GM21723 (cell line): ENCODE measurements around the gene INPP5E.
A peak's percentile ranks its signal among the peaks of the same experiment; 100 is the strongest.

Experiments used
- ATAC-seq: cut with Tn5 transposase; IDR thresholded peaks from one replicate; pipeline ENCODE4 v1.9.1; 2021; ENCODE audit warnings: mild to moderate bottlenecking, moderate library complexity; ENCODE audit not compliant: unreplicated experiment

The INPP5E gene, protein sequence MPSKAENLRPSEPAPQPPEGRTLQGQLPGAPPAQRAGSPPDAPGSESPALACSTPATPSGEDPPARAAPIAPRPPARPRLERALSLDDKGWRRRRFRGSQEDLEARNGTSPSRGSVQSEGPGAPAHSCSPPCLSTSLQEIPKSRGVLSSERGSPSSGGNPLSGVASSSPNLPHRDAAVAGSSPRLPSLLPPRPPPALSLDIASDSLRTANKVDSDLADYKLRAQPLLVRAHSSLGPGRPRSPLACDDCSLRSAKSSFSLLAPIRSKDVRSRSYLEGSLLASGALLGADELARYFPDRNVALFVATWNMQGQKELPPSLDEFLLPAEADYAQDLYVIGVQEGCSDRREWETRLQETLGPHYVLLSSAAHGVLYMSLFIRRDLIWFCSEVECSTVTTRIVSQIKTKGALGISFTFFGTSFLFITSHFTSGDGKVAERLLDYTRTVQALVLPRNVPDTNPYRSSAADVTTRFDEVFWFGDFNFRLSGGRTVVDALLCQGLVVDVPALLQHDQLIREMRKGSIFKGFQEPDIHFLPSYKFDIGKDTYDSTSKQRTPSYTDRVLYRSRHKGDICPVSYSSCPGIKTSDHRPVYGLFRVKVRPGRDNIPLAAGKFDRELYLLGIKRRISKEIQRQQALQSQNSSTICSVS

DNA sequence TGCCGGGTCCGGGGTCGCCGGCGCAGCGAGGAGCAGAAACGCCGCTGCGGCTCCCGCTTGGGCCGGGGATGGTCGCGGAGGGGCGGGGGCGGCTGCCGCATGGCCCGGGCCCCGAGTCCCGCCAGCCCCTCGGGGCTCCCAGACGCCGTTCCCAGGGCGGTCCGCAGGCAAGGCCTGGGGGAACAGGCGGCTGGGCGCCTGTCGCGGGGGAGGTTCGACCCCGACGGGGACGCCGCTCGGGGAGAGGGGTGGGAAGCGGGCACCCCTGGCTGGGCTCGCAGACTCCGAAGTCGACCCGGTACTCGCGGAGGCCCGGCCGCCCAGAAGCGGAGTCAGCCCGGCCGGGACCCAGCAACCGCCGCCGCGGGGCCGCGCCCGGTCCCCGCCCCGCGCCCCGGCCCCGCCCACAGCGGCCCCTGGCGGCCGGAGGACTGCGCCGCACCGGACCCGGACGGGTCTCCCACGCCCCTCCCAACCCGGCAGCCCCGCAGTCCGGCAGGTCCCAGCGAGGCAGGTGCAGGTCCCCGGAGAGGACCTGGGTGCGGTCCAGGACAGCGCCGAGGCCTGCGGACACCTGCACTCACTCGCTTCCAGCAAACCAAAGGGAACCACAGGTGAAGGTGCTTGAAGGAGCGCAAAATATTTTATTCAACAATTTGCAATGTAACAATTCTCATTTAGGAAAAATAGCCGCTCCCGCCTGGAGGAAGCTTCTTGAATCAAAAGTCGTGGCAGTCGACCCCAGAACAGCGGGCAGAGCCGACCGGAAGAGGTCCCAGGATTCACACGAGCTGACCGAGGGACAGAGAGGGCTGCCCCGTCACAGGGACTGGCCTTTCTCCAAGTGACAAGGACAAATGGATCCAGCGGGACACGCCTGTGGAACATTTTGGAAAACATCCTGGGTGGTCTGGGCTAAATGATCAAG, at the start of gene INPP5E:
Gene INPP5E (minus strand): TSS at position 365 of the 928 bp plus-strand sequence. CDS start 426 bp downstream, outside the sequence.
- ATAC-seq: peak; percentile 69

DNA sequence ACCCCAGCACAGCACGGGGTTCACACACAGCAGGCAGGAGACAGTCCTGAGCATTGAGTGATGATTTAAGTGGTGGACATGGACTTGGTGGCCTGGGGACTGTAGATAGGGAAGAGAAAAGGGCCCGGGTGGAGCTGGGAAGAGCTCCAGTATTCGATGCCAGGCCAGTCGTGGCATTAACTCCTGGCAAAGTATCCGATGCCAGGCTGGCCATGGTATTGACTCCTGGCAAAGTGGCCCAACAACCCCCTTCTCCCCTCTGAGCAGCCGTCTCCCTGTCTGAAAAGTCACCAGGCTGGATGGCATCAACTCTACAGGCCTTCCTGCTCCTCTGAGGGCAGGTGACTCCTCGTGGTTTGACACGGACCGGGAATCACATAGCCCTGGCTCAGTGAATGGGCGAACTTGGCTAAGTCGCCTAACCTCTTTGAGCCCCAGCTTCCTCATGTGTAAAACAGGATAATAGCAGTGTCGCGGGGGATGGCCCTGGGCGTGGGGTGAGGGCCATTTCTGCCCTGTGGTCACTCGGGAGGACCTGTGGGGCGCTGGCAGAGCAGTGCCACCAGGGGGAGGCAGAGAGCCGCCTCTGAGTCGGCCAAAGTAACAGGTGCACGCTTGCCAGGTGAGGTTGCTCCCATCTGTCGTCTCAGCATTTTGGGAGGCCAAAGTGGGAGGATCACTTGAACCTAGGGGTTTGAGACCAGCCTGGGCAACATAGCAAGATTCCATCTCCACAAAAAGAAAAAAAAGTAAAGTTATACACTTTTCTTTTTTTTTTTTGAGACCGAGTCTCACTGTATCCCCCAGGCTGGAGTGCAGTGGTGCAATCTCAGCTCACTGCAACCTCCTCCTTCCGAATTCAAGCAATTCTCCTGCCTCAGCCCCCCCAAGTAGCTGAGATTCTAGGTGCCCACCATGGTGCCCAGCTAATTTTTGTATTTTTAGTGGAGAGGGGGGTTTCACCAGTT, 48.9 kb upstream of the INPP5E start:
- no peak for ATAC-seq

DNA sequence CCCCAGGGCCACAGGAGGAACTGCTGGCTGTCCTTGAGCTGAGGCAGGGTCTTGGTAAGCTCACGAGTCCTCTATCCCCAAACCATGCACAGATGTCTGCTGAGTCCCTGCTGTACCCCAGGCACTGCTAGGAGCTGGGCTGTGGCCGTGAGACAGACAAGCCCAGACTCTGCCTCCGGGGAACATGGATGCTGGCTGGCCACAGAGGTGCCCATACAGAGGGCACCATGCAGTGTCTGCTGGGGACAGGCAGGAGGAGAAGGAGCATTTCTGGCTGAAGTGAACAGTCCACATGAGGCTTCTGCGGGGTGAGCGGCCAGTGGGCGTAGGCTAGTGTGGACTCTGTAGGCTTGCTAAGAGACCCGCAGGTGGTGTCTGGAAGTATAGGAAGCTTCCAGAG, 48.0 kb upstream of the INPP5E start:
- no peak for ATAC-seq

DNA sequence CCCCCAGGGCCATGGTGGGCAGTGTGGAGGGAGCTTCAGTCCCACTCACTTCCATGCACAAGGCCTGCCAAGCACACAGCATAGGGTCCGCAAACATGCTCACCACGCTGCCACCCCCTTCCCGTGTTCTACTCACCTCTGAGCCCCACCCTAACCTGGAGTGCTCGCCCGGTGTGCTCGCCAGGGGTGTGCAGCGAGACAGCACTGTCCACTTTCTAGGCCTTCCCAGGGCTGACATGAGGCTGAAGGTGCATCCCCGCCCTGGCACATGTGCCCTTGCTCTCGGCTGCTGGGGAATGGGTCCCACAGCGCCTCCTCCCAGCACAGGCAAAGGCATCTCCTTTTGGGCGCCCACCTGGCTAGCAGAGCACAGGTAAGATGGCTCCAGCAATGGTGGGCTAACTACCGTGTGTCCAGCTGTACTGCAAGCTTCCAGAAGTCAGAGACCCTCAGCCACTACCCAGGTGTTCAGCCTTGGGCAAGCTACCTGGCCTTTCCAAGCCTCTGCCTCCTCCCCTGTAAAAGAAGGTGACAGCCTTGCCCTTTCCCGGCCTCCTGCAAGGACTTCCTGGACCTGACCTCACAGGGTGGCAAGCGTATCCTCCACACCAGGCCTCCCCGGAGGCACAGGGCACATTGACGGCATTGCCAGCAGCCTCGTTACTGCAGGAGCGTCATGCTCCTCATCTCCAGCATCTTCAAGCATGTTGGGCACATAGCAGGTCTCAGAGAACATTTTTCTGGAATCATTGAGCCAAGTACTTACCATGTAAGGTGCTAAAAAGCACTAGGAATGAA, 47.4 kb upstream of the INPP5E start:
- ATAC-seq: no peak

DNA sequence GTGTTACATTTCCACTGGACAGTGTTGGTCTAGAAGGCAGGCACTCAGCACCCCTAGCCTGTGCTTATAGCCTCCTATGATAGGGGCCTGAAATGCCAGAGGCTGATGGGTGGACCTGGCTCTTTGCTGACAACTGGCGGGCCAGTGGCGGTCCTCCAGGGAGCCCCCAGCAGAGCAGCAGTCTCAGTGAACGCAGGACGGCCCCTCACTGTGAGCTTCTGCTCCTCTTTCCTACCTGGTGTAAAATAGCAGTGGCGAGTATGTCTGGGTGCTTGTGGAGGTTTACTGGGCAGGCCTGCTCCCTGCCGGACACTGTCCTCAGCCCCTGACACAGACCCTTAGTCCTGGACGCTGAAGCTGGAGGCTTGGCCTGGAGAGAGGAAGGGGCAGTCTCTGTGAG, 46.5 kb upstream of the INPP5E start:
- no peak for ATAC-seq

DNA sequence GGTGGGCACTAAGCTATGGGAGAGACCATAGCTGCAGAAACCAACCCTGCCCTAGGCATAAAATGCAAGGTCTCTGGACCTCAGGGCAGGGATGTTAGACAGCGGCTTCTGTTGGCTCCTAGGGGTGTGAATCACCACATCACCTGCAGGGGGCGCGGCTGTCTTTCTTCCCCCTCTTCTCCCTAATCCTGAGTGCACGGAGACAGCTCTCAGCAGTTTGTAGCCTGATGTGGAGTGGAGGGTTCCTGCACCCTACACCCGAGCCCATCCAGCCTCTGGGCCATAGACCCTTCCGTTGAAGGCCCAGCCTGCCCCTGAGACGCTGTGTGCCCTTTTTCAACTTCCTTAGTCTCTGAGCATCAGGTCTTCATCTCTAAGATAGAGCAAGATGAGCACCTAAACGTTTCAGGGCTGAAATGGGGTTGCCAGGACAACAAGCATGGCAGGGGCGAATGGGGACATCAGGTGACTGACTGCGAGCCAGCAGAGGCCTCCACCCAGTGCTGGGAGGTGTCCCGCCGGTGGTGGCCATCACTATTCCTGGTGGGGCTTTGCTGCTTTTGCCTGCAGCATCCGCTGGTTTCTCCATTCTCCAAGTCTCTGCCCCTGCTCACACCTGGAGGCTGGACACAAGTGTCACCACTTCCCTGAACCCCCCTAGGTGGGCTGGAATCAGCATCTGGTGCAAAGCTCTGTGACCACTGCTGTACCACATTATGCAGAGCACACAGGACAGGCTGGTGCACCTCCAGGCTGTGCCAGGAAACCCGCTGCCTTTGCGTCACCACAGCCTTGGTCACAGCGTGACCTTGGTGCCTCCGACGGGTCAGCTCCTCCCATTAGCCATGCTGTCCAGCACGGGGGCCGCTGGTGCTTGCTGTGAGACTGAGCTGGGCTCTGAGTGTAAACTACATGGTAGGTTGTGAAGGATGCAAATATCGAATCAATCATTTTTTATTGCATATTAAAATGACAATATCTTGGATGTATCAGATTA, 45.7 kb upstream of the INPP5E start:
- ATAC-seq: no peak

DNA sequence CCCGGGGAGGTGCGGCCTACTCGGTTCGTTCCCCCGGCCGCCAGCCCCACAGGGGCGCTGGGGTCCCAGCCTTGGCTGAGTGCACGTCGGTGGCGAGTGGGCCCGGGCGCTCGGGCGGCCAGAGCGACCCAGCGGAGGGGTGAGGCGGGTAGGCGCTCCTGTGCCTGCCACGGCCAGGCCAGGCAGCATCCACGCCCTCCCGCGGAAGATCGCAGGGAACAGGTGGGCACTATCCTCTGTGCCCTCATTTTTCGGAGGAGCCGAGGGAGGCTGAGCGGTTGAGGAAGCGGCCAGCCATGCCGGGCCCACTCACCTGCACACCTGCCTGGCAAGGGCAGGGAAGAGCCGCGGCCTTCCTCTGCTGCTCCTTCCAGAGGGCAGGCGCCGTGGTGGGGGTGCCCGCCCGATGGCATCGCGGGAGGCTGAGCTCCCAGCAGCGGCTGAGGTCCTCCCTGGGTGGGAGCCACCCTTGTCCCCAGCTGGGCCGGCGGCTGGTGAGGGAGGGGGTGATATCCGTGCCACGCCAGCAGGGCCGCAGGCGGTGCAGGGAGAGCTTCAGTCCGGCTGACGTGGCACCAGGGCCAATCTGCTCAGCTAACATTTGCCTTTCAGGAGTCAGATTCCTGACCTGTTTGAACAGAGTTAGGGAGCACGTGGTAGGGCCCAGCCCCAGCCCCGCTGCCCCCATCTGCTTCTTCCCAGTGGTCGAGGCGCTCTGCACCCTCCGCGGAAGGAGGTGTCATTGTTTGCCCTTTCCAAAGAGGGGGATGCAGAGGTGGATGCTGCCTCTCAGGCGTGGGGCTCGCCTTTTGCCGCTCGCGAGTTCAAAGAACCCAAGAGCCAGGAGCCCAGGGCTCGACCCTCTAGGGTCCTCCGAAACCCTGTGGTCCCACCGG, 44.8 kb upstream of the INPP5E start:
- ATAC-seq: no peak

DNA sequence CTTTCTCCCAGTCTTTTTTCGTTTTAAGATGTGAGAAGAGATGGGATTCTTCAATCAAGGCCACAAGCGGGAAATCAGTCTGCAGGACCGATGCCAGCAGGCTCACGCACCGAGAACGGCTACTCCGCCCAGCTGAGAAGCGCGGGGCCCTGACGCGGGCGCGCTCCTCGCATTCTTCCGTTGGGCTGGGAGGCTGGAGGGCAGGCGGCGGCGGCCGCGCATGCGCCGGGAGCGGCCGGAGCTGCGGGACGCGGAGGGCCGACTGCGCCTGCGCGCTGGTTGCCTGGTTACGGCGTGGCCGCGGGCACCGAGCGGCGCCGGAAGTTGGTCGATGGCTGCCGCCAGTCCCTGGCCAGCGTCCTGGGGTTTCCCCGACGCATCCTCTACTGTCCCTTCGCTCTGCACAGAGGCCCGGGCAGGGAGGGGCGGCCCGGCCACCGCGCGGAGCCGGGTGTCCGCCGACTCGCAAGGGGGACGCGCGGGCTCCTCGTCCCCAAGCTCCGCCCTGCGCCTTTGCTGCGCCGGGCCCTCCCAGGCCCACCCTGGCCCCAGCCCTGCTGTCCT, 44.0 kb upstream of the INPP5E start:
- peak; percentile 54 for ATAC-seq

DNA sequence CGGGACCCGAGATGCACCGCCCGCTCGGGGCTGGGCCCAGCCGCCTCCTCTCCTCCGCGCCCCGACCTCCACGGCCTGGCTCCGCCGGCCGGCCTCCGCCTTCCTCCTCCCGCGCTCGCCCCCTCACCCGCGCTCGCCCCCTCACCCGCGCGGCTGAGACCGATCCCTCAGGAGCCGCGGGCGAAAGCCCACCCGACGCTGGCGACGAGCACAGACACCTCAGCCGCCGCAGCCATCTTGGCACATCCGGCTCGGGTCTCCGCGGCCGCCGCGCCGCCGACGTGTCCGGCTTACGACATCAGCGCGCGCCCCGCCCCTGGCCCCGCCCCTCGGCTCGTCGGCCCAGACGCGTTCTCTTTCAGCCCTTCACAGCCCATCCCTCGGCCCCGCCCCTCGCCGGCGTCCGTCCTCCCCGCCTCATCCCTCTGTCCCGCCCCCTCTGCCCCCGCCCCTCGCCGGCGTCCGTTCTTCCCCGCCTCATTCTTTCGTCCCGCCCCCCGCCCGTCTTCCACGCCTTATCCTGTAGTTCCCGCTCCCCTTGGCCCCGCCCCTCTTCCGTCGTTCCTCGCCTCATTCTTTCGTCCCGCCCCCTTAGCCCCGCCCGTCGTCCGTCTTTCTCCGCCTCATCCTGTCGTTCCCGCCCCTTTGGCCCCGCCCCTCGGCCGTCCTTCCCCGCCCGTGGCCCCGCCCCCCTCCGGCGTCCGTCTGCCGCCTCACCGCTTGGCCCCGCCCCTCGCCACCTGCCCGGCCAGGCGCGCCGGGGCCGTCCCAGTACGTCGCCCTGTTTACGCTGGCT, 43.3 kb upstream of the INPP5E start, which contains the start of gene SEC16A:
Gene SEC16A (minus strand): TSS at position 248 of the 796 bp plus-strand sequence. CDS start 5,425 bp downstream, outside the sequence.
- ATAC-seq: peak; percentile 58

DNA sequence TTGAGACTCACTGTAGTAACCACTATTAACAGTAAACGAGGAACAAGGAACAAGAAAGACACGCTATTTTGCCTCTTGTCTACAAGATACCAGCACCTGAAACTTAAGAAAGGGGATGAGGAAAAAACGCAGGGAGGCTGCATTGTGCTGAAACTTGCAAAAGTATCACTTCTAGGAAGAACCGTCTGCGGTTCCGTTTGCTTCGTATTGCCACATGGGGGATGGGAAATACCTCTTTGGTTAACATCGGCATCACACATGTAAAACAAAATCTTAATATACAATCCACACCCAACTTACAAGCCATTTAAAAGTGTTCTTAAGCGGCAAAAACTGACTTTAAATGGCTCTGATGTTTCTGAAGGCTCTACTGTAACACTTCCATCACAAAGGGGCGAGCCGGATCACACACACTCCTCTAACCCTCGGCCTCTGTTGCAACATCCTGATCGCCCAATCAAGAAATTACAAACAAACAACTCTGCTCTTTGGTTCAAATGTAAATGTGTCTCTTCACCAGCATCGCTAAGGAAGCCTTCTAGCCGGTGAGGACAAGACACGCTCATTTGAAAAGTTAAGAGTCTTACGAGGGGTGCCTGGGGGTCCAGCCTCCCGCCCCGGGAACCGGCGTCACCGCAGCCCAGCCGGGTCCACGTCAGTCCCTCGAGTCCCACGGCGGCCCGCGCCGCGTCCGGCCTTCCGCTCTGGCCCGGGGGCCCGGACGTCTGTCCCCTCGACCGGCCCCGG, 42.6 kb upstream of the INPP5E start:
- peak; percentile 8 for ATAC-seq

DNA sequence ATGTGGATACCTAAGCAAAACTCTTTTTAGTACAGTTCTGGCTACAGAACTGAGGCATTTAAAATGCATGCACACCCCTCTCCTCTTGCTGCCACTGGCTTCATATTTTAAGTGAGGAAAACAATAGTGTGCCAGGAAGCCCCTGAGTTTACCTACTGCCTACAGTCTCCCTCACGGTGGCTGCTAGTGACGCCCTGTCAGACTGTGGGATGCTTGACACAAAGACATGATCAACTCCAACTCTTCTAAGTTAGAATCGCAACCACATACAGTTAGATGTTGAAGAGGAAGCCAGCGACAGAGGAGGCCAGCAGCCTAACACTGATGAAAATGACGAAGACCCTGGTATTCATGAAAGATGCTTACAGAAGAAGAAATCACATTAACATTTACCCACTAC, 41.9 kb upstream of the INPP5E start:
- no peak for ATAC-seq

DNA sequence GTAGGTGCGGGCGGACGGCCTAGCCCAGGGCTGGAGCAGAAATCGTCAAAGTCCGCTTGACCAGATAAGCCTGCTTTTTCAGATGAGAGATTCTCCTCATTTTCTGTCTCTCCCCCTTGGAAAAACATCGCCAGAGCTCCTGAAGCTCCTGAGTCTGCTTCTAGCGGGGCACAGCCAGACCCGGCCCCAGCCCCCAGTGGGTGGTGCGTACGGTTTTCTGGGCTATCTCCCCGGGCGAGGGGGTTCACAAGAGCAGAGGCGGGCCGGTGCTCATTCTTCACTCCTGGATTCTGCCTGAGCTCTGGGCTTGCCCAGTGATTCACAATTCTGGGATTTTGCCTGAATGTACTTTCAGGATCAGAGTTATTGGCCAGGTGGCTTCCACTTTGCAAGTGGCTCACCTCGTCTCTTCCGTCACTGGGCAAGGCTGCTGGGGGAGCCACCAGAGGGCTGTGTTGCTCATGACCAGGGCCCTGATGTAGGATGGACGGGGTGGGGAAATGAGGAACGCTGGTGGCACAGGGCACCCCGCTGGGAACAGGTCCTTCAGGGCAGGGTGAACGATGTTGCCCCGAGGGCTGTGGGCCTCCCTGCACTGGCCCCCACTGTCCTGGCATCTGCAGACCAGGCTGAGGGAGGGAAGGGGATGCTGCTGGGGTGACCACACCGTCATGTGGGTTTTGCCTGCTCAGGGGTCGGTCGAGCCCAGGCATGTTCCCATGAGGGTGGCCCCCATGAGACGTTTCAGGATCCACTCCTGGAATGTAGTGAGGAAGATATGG, 36.9 kb upstream of the INPP5E start:
- no peak for ATAC-seq

DNA sequence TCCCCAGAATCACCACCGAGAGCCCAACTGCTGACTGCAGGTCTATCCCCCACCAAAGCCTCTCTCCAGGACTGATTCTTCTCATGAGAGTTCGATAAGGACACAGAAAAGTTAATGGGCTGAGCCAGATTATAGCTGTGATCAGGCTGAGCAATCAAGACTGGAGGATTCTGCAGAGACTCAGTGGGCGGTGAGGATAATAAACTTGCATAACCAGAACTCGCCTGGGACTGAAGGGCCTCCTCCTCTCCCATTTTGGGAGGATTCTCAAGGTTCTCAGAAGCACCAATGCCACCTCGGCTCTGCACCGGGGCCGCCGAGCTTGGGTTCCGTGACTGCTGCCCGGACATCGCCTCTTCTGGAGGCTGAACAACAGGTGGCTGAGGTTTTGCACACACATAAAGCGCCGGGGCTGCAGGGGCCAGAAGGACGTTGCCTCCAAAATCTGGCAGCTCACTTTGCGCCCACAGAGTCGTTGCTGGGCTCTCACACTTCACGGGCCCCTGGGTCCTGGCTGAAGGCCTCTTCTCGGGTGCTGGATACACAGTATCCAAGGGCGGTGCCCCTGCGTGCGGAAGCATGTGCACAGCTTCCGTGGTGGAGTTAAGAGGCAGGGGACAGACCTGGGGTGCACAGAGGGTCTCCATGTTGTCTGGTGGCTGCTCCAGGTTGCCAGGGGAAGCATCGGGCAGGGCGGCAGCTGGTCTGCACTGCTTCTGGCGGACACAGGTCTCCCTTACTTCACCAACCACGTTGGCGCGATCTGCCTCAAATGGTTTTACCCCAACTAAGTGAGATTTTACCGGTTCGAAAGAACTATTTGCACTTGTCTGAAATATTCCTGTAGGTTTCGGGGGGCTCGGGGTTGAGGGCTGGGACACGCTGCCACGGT, 35.6 kb upstream of the INPP5E start:
- ATAC-seq: no peak
